CD14-positive monocyte (primary cell): Measurements from ENCODE around the gene TUSC7. TPM values are rescaled to one million over a fixed set of nuclear protein-coding genes. Genes with fewer than 3 reads are reported as not detected.

Experiments used
- DNase-seq, 3 donors: peaks; one replicate each; pipeline ENCODE4 v3.0.0-alpha.2; 2011 to 2022
- H2AFZ ChIP-seq: 2 replicates; pipeline ENCODE4 v1.6.0; 2012; ENCODE audit warnings: mild to moderate bottlenecking, low read depth, low read length, inconsistent platforms; ENCODE audit not compliant: insufficient read depth, poor library complexity, severe bottlenecking
- H3K27ac ChIP-seq, 2 donors: 1 replicate in 1 of 2; 2 replicates in 1 of 2; pipeline ENCODE4 v1.5.1; 2012 to 2013; ENCODE audit warnings: low read length in 2 of 2, control low read depth in 1 of 2, inconsistent platforms in 1 of 2, low read depth in 1 of 2, mild to moderate bottlenecking in 1 of 2
- H3K27me3 ChIP-seq, 2 donors: one replicate each; pipeline versions ENCODE4 v1.6.0 to v1.6.1; 2011 to 2013; ENCODE audit warnings: low read length in 2 of 2; ENCODE audit not compliant: control insufficient read depth in 2 of 2, insufficient read depth in 2 of 2
- H3K36me3 ChIP-seq, 2 donors: replicated peaks in 1 of 2; 1 replicate in 1 of 2; 2 replicates in 1 of 2; pipeline versions ENCODE4 v1.5.1 to v1.6.1; 2012 to 2013; ENCODE audit warnings: low read length in 2 of 2, control low read depth in 1 of 2, inconsistent platforms in 1 of 2, mild to moderate bottlenecking in 1 of 2; ENCODE audit not compliant: insufficient read depth in 2 of 2, control insufficient read depth in 1 of 2
- H3K4me1 ChIP-seq, 2 donors: 1 replicate in 1 of 2; 2 replicates in 1 of 2; pipeline versions ENCODE4 v1.5.1 to v1.6.1; 2012 to 2013; ENCODE audit warnings: low read length in 2 of 2, control low read depth in 1 of 2, inconsistent platforms in 1 of 2, mild to moderate bottlenecking in 1 of 2, moderate library complexity in 1 of 2; ENCODE audit not compliant: insufficient read depth in 2 of 2, control insufficient read depth in 1 of 2
- H3K4me2 ChIP-seq: replicated peaks from 2 replicates; pipeline ENCODE3; 2012; ENCODE audit warnings: low read length, moderate library complexity, mild to moderate bottlenecking; ENCODE audit not compliant: poor library complexity, severe bottlenecking; ENCODE audit errors: extremely low read depth
- H3K4me3 ChIP-seq, 3 experiments: fragments of 200-600 bp in 1 of 3; sonication (generic) in 1 of 3; replicated peaks in 1 of 3; 1 replicate in 2 of 3; 2 replicates in 1 of 3; pipeline ENCODE4 v1.5.1; 2011 to 2013; ENCODE audit warnings: low read length in 3 of 3, mild to moderate bottlenecking in 3 of 3, control low read depth in 2 of 3, low read depth in 2 of 3, inconsistent platforms in 1 of 3, moderate library complexity in 1 of 3
- H3K79me2 ChIP-seq: 2 replicates; pipeline ENCODE4 v1.6.0; 2012; ENCODE audit warnings: mild to moderate bottlenecking, control low read depth, inconsistent platforms, low read length, moderate library complexity; ENCODE audit not compliant: insufficient read depth
- H3K9ac ChIP-seq: 2 replicates; pipeline ENCODE4 v1.6.0; 2017; ENCODE audit warnings: low read length, mild to moderate bottlenecking; ENCODE audit not compliant: insufficient read depth, poor library complexity, severe bottlenecking
- H3K9me3 ChIP-seq, 2 donors: replicated peaks in 1 of 2; 1 replicate in 1 of 2; 2 replicates in 1 of 2; pipeline versions ENCODE4 v1.5.1 to v1.6.1; 2012 to 2013; ENCODE audit warnings: low read length in 2 of 2, control low read depth in 1 of 2; ENCODE audit not compliant: control insufficient read depth in 1 of 2, insufficient read depth in 1 of 2
- H4K20me1 ChIP-seq: 2 replicates; pipeline ENCODE4 v1.6.0; 2012; ENCODE audit warnings: mild to moderate bottlenecking, low read length, control low read depth, moderate library complexity; ENCODE audit not compliant: insufficient read depth
- H3K27ac Mint-ChIP-seq, 7 donors: one replicate each; pipeline ENCODE4 v1.8.0; 2020; ENCODE audit warnings: mild to moderate bottlenecking in 7 of 7, mixed read lengths in 7 of 7, moderate library complexity in 6 of 7, inconsistent platforms in 2 of 7
- H3K27me3 Mint-ChIP-seq, 3 donors: one replicate each; pipeline ENCODE4 v1.8.0; 2021 to 2022; ENCODE audit warnings: low read depth in 3 of 3, mild to moderate bottlenecking in 3 of 3, mixed read lengths in 3 of 3, moderate library complexity in 3 of 3, inconsistent platforms in 1 of 3
- H3K36me3 Mint-ChIP-seq, 2 donors: one replicate each; pipeline ENCODE4 v1.8.0; 2020; ENCODE audit warnings: mixed read lengths in 2 of 2, inconsistent platforms in 1 of 2, mild to moderate bottlenecking in 1 of 2
- H3K4me1 Mint-ChIP-seq: one replicate; pipeline ENCODE4 v1.8.0; 2020; ENCODE audit warnings: mild to moderate bottlenecking, mixed read lengths
- H3K4me3 Mint-ChIP-seq, 2 donors: one replicate each; pipeline ENCODE4 v1.8.0; 2020; ENCODE audit warnings: mild to moderate bottlenecking in 2 of 2, mixed read lengths in 2 of 2, moderate library complexity in 1 of 2
- H3K9me3 Mint-ChIP-seq, 7 donors: one replicate each; pipeline ENCODE4 v1.8.0; 2020 to 2022; ENCODE audit warnings: mixed read lengths in 7 of 7, mild to moderate bottlenecking in 6 of 7, moderate library complexity in 6 of 7, inconsistent platforms in 2 of 7
- WGBS: methylation state at CpG from one replicate; pipeline ENCODE4 v1.1.5; 2013; ENCODE audit warnings: missing lambda C conversion rate; ENCODE audit not compliant: insufficient coverage; 5-methylcytosine and 5-hydroxymethylcytosine counted together
- intact Hi-C, 2 donors: fragments of 100-400 bp; cut with micrococcal nuclease; formaldehyde crosslinking; loops; one replicate each; pipeline versions ENCODE4 v1.15.0 to v1.15.1; 2023
- polyA plus RNA-seq, 3 donors: library from polyadenylated mRNA; depleted of rRNA in 1 of 3; unstranded in 2 of 3; stranded (reverse) in 1 of 3; fragments of 300-500 nt in 2 of 3; fragments of >200 nt in 1 of 3; fragmentation: Illumina TruSeq in 2 of 3; gene quantifications; 1 replicate in 2 of 3; 2 replicates in 1 of 3; pipeline ENCODE4 v1.2.3, GENCODE V29; 2012 to 2021
- TF ChIP-seq, protein P1 (sequence below): fragments of 200-600 bp; IDR thresholded peaks from one replicate; pipeline ENCODE4 v1.8.0; 2022; ENCODE audit warnings: antibody characterized with exemption, mild to moderate bottlenecking

TUSC7 gene
- polyA plus RNA-seq, 3 donors: not detected

DNA sequence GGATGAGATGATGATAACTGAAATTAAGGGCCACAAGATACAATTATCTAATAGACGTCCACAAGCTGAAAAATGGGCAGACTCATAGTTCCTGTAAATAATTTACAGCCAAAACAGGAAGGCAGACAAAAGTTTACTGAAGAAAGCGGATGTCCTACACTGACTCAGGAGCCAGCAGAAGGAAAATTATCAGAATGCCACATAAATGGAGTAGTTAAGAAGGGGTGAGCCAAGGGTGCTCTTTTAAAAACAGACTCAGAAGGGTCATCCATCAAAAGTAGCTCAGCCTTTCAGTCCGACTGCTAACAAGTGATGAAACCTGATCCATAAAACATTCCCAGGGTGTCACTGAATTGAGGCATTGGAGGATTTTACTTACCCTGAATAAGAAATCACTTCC, 39.8 kb downstream of the TUSC7 start:
- Histone ChIP-seq H3K4me1 (no peaks in the 10 kb centered on the region), H3K4me3 (no peak overlapping the region), H3K4me2 (no peak overlapping the region), H3K9me3 (no peaks in the 10 kb centered on the region), H4K20me1 (no peaks in the 10 kb centered on the region), H3K79me2 (no peaks in the 10 kb centered on the region), H3K36me3 (no peaks in the 10 kb centered on the region), H2AFZ (no peak overlapping the region), H3K9ac (no peak overlapping the region), H3K27me3 (no peaks in the 10 kb centered on the region), H3K27ac (no peak overlapping the region)
- Mint-ChIP-seq H3K27ac (no peak overlapping the region), H3K36me3 (no peaks in the 10 kb centered on the region), H3K4me3 (no peak overlapping the region), H3K4me1 (no peaks in the 10 kb centered on the region), H3K27me3 (peaks cover 0 to 4% (median 1%) of the 10 kb centered on the region in 3 donors), H3K9me3 (peaks cover 0 to 3% (median 0%) of the 10 kb centered on the region in 7 donors)
- no CpG with 5 or more reads among the region's 3 CpGs for WGBS
- DNase-seq: no peak
- TF ChIP-seq, protein P1, sequence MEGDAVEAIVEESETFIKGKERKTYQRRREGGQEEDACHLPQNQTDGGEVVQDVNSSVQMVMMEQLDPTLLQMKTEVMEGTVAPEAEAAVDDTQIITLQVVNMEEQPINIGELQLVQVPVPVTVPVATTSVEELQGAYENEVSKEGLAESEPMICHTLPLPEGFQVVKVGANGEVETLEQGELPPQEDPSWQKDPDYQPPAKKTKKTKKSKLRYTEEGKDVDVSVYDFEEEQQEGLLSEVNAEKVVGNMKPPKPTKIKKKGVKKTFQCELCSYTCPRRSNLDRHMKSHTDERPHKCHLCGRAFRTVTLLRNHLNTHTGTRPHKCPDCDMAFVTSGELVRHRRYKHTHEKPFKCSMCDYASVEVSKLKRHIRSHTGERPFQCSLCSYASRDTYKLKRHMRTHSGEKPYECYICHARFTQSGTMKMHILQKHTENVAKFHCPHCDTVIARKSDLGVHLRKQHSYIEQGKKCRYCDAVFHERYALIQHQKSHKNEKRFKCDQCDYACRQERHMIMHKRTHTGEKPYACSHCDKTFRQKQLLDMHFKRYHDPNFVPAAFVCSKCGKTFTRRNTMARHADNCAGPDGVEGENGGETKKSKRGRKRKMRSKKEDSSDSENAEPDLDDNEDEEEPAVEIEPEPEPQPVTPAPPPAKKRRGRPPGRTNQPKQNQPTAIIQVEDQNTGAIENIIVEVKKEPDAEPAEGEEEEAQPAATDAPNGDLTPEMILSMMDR: no peak
- intact Hi-C loops: no loop called here

DNA sequence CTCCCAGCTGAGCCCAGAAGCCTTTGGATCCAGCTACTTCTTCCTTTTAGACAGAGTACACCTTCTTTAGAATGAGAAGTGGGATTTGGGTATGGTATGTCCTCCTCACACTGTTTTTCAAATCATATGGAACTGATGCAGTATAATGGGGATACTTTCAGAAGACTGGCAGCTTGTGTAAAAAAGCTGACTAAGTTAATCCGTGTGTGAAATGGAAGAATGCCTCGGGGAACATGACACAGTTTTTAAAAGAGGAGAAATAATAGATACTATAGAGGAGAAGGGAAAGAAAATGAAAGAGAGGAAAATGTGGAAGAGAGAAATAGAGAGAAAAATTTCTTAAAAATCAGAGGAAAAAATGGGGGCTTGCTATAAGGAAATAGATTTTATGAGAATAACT, 47.7 kb downstream of the TUSC7 start:
- Mint-ChIP-seq H3K4me1 (no peaks in the 10 kb centered on the region), H3K4me3 (no peak overlapping the region), H3K27me3 (peaks cover 2 to 7% (median 2%) of the 10 kb centered on the region in 3 donors), H3K36me3 (no peaks in the 10 kb centered on the region), H3K27ac (no peak overlapping the region), H3K9me3 (no peaks in the 10 kb centered on the region)
- no peak for DNase-seq
- Histone ChIP-seq H3K9ac (no peak overlapping the region), H3K36me3 (no peaks in the 10 kb centered on the region), H3K9me3 (no peaks in the 10 kb centered on the region), H3K4me1 (no peaks in the 10 kb centered on the region), H3K79me2 (no peaks in the 10 kb centered on the region), H3K4me2 (no peak overlapping the region), H3K27me3 (no peaks in the 10 kb centered on the region), H4K20me1 (no peaks in the 10 kb centered on the region), H3K4me3 (no peak overlapping the region), H3K27ac (no peak overlapping the region), H2AFZ (no peak overlapping the region)
- TF ChIP-seq, protein P1: no peak
- 62% methylated on average over 2 of the region's 2 CpGs for WGBS
- intact Hi-C loops: no loop called here
